H9 (cell line): ENCODE results near the gene SCUBE1. TPM values are rescaled to one million over a fixed set of nuclear protein-coding genes. Genes with fewer than 3 reads are reported as not detected.

Experiments
- DNase-seq: peaks from one replicate; pipeline ENCODE4 v3.0.0-alpha.2; 2017
- H2AFZ ChIP-seq: one replicate; pipeline ENCODE4 v1.6.1; 2013; ENCODE audit warnings: mild to moderate bottlenecking, low read length, control low read depth, moderate library complexity
- H2AK5ac ChIP-seq: 2 replicates; pipeline ENCODE4 v1.6.1; 2013; ENCODE audit warnings: low read length, control low read depth, mixed read lengths; ENCODE audit not compliant: insufficient read length
- H2BK120ac ChIP-seq: one replicate; pipeline ENCODE4 v1.6.1; 2013; ENCODE audit warnings: low read depth, mild to moderate bottlenecking, low read length, control low read depth, inconsistent platforms; ENCODE audit not compliant: poor library complexity, severe bottlenecking
- H2BK12ac ChIP-seq: 2 replicates; pipeline ENCODE4 v1.6.1; 2013; ENCODE audit warnings: low read length, control low read depth, mixed read lengths, low read depth; ENCODE audit not compliant: insufficient read length
- H2BK15ac ChIP-seq: 2 replicates; pipeline ENCODE4 v1.6.1; 2013; ENCODE audit warnings: low read depth, low read length, control low read depth
- H2BK20ac ChIP-seq: one replicate; pipeline ENCODE4 v1.6.1; 2013; ENCODE audit warnings: low read depth, mild to moderate bottlenecking, low read length, control low read depth, inconsistent platforms; ENCODE audit not compliant: poor library complexity, severe bottlenecking
- H2BK5ac ChIP-seq: 2 replicates; pipeline ENCODE4 v1.6.1; 2013; ENCODE audit warnings: low read length, control low read depth, mixed read lengths; ENCODE audit not compliant: insufficient read length
- H3K14ac ChIP-seq: 2 replicates; pipeline ENCODE4 v1.6.1; 2013; ENCODE audit warnings: low read length, control low read depth; ENCODE audit not compliant: insufficient read depth
- H3K18ac ChIP-seq: 2 replicates; pipeline ENCODE4 v1.6.1; 2013; ENCODE audit warnings: low read depth, mild to moderate bottlenecking, mixed read lengths, low read length, control low read depth; ENCODE audit not compliant: insufficient read length
- H3K23ac ChIP-seq: 2 replicates; pipeline ENCODE4 v1.6.1; 2013; ENCODE audit warnings: low read length, control low read depth, mixed read lengths, low read depth; ENCODE audit not compliant: insufficient read length
- H3K23me2 ChIP-seq: 2 replicates; pipeline ENCODE4 v1.6.1; 2013; ENCODE audit warnings: low read depth, mild to moderate bottlenecking, mixed read lengths, low read length, control low read depth; ENCODE audit not compliant: insufficient read length, poor library complexity, severe bottlenecking
- H3K27ac ChIP-seq: 2 replicates; pipeline ENCODE4 v1.5.1; 2013; ENCODE audit warnings: low read length, control low read depth, mixed read lengths, low read depth; ENCODE audit not compliant: insufficient read length
- H3K27me3 ChIP-seq: 2 replicates; pipeline ENCODE4 v1.6.1; 2013; ENCODE audit warnings: low read length, control low read depth, inconsistent platforms; ENCODE audit not compliant: insufficient read depth
- H3K4ac ChIP-seq: 2 replicates; pipeline ENCODE4 v1.6.1; 2013; ENCODE audit warnings: low read depth, mild to moderate bottlenecking, control low read depth, inconsistent platforms, low read length, moderate library complexity
- H3K4me1 ChIP-seq: 2 replicates; pipeline ENCODE4 v1.6.1; 2013; ENCODE audit warnings: low read length, control low read depth, inconsistent platforms; ENCODE audit not compliant: insufficient read depth
- H3K4me2 ChIP-seq: 2 replicates; pipeline ENCODE4 v1.6.1; 2013; ENCODE audit warnings: low read length, control low read depth, mixed read lengths; ENCODE audit not compliant: insufficient read length, insufficient read depth
- H3K56ac ChIP-seq: 2 replicates; pipeline ENCODE4 v1.6.1; 2013; ENCODE audit warnings: low read depth, mild to moderate bottlenecking, mixed read lengths, low read length, control low read depth; ENCODE audit not compliant: insufficient read length
- H3K79me1 ChIP-seq: 2 replicates; pipeline ENCODE4 v1.6.1; 2013; ENCODE audit warnings: low read depth, mild to moderate bottlenecking, moderate library complexity, low read length, control low read depth, inconsistent platforms; ENCODE audit not compliant: insufficient read depth, poor library complexity, severe bottlenecking
- H3K79me2 ChIP-seq: 2 replicates; pipeline ENCODE4 v1.6.1; 2013; ENCODE audit warnings: low read length, control low read depth, inconsistent platforms; ENCODE audit not compliant: insufficient read depth
- H3K9ac ChIP-seq: 2 replicates; pipeline ENCODE4 v1.6.1; 2013; ENCODE audit warnings: low read length, control low read depth, mixed read lengths; ENCODE audit not compliant: insufficient read length; ENCODE audit errors: extremely low read depth
- H3K9me3 ChIP-seq: one replicate; pipeline ENCODE4 v1.6.1; 2013; ENCODE audit warnings: low read depth, low read length, inconsistent platforms; ENCODE audit not compliant: control insufficient read depth
- H3T11ph ChIP-seq: one replicate; pipeline ENCODE4 v1.6.1; 2013; ENCODE audit warnings: mild to moderate bottlenecking, low read length, control low read depth, inconsistent platforms
- H4K20me1 ChIP-seq: one replicate; pipeline ENCODE4 v1.6.1; 2013; ENCODE audit not compliant: control insufficient read depth, insufficient read length, insufficient read depth
- H4K5ac ChIP-seq: 2 replicates; pipeline ENCODE4 v1.6.1; 2013; ENCODE audit warnings: low read depth, mild to moderate bottlenecking, mixed read lengths, low read length, control low read depth; ENCODE audit not compliant: insufficient read length
- H4K8ac ChIP-seq: replicated peaks from 2 replicates; pipeline ENCODE4 v1.6.1; 2013; ENCODE audit warnings: low read length, control low read depth, mixed read lengths, low read depth; ENCODE audit not compliant: insufficient read length
- H4K91ac ChIP-seq: 2 replicates; pipeline ENCODE4 v1.6.1; 2013; ENCODE audit warnings: low read depth, mild to moderate bottlenecking, moderate library complexity, mixed read lengths, low read length, control low read depth; ENCODE audit not compliant: insufficient read length
- H3K27ac Mint-ChIP-seq, 3 experiments: 2 replicates in 2 of 3; 3 replicates in 1 of 3; pipeline ENCODE4 v1.8.0; 2020 to 2021; ENCODE audit warnings: mixed read lengths in 3 of 3, mild to moderate bottlenecking in 1 of 3, moderate library complexity in 1 of 3
- H3K27me3 Mint-ChIP-seq: 2 replicates; pipeline ENCODE4 v1.8.0; 2021; ENCODE audit warnings: low read depth, mild to moderate bottlenecking, moderate library complexity, mixed read lengths
- H3K36me3 Mint-ChIP-seq, 3 experiments: 2 replicates in 2 of 3; 3 replicates in 1 of 3; pipeline ENCODE4 v1.8.0; 2020 to 2021; ENCODE audit warnings: low read depth in 3 of 3, mixed read lengths in 3 of 3; ENCODE audit not compliant: insufficient read depth in 1 of 3
- H3K4me1 Mint-ChIP-seq, 2 experiments: 2 replicates each; pipeline ENCODE4 v1.8.0; 2020; ENCODE audit warnings: mixed read lengths in 2 of 2
- H3K4me3 Mint-ChIP-seq, 2 experiments: 2 replicates in 1 of 2; 3 replicates in 1 of 2; pipeline ENCODE4 v1.8.0; 2020 to 2021; ENCODE audit warnings: mild to moderate bottlenecking in 2 of 2, mixed read lengths in 2 of 2, moderate library complexity in 1 of 2
- H3K9me3 Mint-ChIP-seq, 2 experiments: 2 replicates in 1 of 2; 3 replicates in 1 of 2; pipeline ENCODE4 v1.8.0; 2020; ENCODE audit warnings: mild to moderate bottlenecking in 2 of 2, mixed read lengths in 2 of 2, moderate library complexity in 1 of 2
- CTCF ChIP-seq: fragments of 200-600 bp; sonication (generic); conservative IDR thresholded peaks from 3 replicates; pipeline ENCODE4 v1.8.0; 2021; ENCODE audit warnings: antibody characterized with exemption, mild to moderate bottlenecking
- WGBS: extraction: QIAGEN DNeasy Blood & Tissue Kit; methylation state at CpG from one replicate; pipeline ENCODE4 v1.1.7; 2013; ENCODE audit warnings: missing lambda C conversion rate, low lambda C conversion rate, mixed read lengths; ENCODE audit not compliant: insufficient read length; ENCODE audit errors: extremely low coverage; 5-methylcytosine and 5-hydroxymethylcytosine counted together
- total RNA-seq: library from RNA; stranded (reverse); gene quantifications from 2 replicates; pipeline ENCODE4 v1.2.1, GENCODE V29; 2021

Gene SCUBE1
- total RNA-seq, 1 experiment from 2014 or later = 1.2 TPM

GRCh38 chr22:43203471-43203981 lies 139.6 kb downstream of the SCUBE1 start:
- H3K56ac ChIP-seq = no peak overlapping the region
- H3K27ac Mint-ChIP-seq = peak overlapping the region in 1 of 3 experiments; percentile 82; a peak in 1 of 7 replicates
- no peak overlapping the region for H3K4me2 ChIP-seq
- H2BK15ac ChIP-seq = no peak overlapping the region
- H2BK20ac ChIP-seq = no peak overlapping the region
- H3K23ac ChIP-seq = no peak overlapping the region
- H3K79me1 ChIP-seq = no peaks in the 10 kb centered on the region
- H2AK5ac ChIP-seq = no peak overlapping the region
- no CpG with 5 or more reads among the region's 20 CpGs for WGBS
- H4K20me1 ChIP-seq = no peaks in the 10 kb centered on the region
- H2BK120ac ChIP-seq = no peak overlapping the region
- H3K18ac ChIP-seq = no peak overlapping the region
- H4K91ac ChIP-seq = no peak overlapping the region
- H3K14ac ChIP-seq = no peak overlapping the region
- H3K9me3 Mint-ChIP-seq = no peaks in the 10 kb centered on the region
- peak; percentile 92 for DNase-seq
- no peak overlapping the region for H3K9ac ChIP-seq
- H3K4ac ChIP-seq = no peak overlapping the region
- peak overlapping the region in 1 of 2 experiments; percentile 46; a peak in 1 of 5 replicates for H3K4me3 Mint-ChIP-seq
- no peaks in the 10 kb centered on the region for H3K36me3 Mint-ChIP-seq
- peaks cover 11 to 21% of the 10 kb centered on the region in 2 experiments for H3K4me1 Mint-ChIP-seq
- no peaks in the 10 kb centered on the region for H3K27me3 ChIP-seq
- no peak overlapping the region for H2BK12ac ChIP-seq
- H2AFZ ChIP-seq = no peak overlapping the region
- H3K27ac ChIP-seq = no peak overlapping the region
- H4K5ac ChIP-seq = no peak overlapping the region
- peak; percentile 62 for TF ChIP-seq CTCF
- H3K79me2 ChIP-seq = no peaks in the 10 kb centered on the region
- no peak overlapping the region for H2BK5ac ChIP-seq
- no peaks in the 10 kb centered on the region for H3K4me1 ChIP-seq
- no peaks in the 10 kb centered on the region for H3K23me2 ChIP-seq
- H3K27me3 Mint-ChIP-seq = peaks cover 5% of the 10 kb centered on the region
- no peak overlapping the region for H4K8ac ChIP-seq
- no peak overlapping the region for H3T11ph ChIP-seq
- H3K9me3 ChIP-seq = no peaks in the 10 kb centered on the region
